ENCODE measurements around the gene PPA2. TPM values are rescaled to one million over a fixed set of nuclear protein-coding genes. Genes with fewer than 3 reads are reported as not detected.

Gene PPA2
- total RNA-seq, 3 donors from 2014 or later (not counting 1 experiment from before 2014, with no cell fraction given) = 41.6 to 50.6 (median 48.0) TPM

GRCh38 chr4:105350859-105351490 is 122.9 kb downstream of the PPA2 start:
- no peaks in the 10 kb centered on the region for H3K27me3 Mint-ChIP-seq (ENCODE audit: low read depth in 2 of 2)
- intact Hi-C loops (cut with micrococcal nuclease) = no loop called here
- H3K27ac ChIP-seq (ENCODE audit: low read length) = no peak overlapping the region
- H3K4me3 Mint-ChIP-seq = no peak overlapping the region
- DNase-seq (no peak), ATAC-seq (no peak)
- H3K9me3 Mint-ChIP-seq = no peaks in the 10 kb centered on the region
- H3K27me3 ChIP-seq (ENCODE audit: control insufficient read depth, insufficient read depth, low read length) = no peaks in the 10 kb centered on the region
- no peaks in the 10 kb centered on the region for H3K4me1 Mint-ChIP-seq
- H3K4me3 ChIP-seq (ENCODE audit: low read length) = no peak overlapping the region
- 100% methylated on average over 1 of the region's 1 CpG for WGBS (ENCODE audit: insufficient coverage)
- H3K36me3 ChIP-seq (ENCODE audit: control insufficient read depth, insufficient read depth, low read length) = no peaks in the 10 kb centered on the region
- no peaks in the 10 kb centered on the region for H3K36me3 Mint-ChIP-seq
- no peaks in the 10 kb centered on the region for H3K4me1 ChIP-seq (ENCODE audit: control insufficient read depth, insufficient read depth, low read length)
- no peak for TF ChIP-seq CTCF (IDR thresholded peaks at IDR 0.05)
- H3K9me3 ChIP-seq (ENCODE audit: control insufficient read depth, insufficient read depth, low read length) = no peaks in the 10 kb centered on the region
- H3K27ac Mint-ChIP-seq = no peak overlapping the region

GRCh38 chr4:105348719-105349118 is 125.1 kb downstream of the PPA2 start:
- Histone ChIP-seq H3K36me3 (ENCODE audit: control insufficient read depth, insufficient read depth, low read length) (no peaks in the 10 kb centered on the region), H3K4me3 (ENCODE audit: low read length) (no peak overlapping the region), H3K9me3 (ENCODE audit: control insufficient read depth, insufficient read depth, low read length) (no peaks in the 10 kb centered on the region), H3K27ac (ENCODE audit: low read length) (no peak overlapping the region), H3K4me1 (ENCODE audit: control insufficient read depth, insufficient read depth, low read length) (no peaks in the 10 kb centered on the region), H3K27me3 (ENCODE audit: control insufficient read depth, insufficient read depth, low read length) (no peaks in the 10 kb centered on the region)
- ATAC-seq (no peak), DNase-seq (no peak)
- no peak for TF ChIP-seq CTCF (IDR thresholded peaks at IDR 0.05)
- no peak overlapping the region for H3K4me3 Mint-ChIP-seq
- intact Hi-C loops (cut with micrococcal nuclease) = no loop called here
- H3K4me1 Mint-ChIP-seq = no peaks in the 10 kb centered on the region
- no peaks in the 10 kb centered on the region for H3K27me3 Mint-ChIP-seq (ENCODE audit: low read depth in 2 of 2)
- H3K36me3 Mint-ChIP-seq = no peaks in the 10 kb centered on the region
- H3K9me3 Mint-ChIP-seq = no peaks in the 10 kb centered on the region
- H3K27ac Mint-ChIP-seq = no peak overlapping the region
- WGBS (ENCODE audit: insufficient coverage) = 95% methylated on average over 1 of the region's 1 CpG

GRCh38 chr4:105346869-105347268 is 127.0 kb downstream of the PPA2 start:
- ATAC-seq (no peak), DNase-seq (no peak)
- Histone ChIP-seq H3K4me1 (ENCODE audit: control insufficient read depth, insufficient read depth, low read length) (no peaks in the 10 kb centered on the region), H3K36me3 (ENCODE audit: control insufficient read depth, insufficient read depth, low read length) (no peaks in the 10 kb centered on the region), H3K4me3 (ENCODE audit: low read length) (no peak overlapping the region), H3K9me3 (ENCODE audit: control insufficient read depth, insufficient read depth, low read length) (no peaks in the 10 kb centered on the region), H3K27ac (ENCODE audit: low read length) (no peak overlapping the region), H3K27me3 (ENCODE audit: control insufficient read depth, insufficient read depth, low read length) (no peaks in the 10 kb centered on the region)
- 100% methylated on average over 1 of the region's 2 CpGs for WGBS (ENCODE audit: insufficient coverage)
- H3K27ac Mint-ChIP-seq = no peak overlapping the region
- no peak overlapping the region for H3K4me3 Mint-ChIP-seq
- TF ChIP-seq CTCF (IDR thresholded peaks at IDR 0.05) = no peak
- H3K27me3 Mint-ChIP-seq (ENCODE audit: low read depth in 2 of 2) = no peaks in the 10 kb centered on the region
- intact Hi-C loops (cut with micrococcal nuclease) = no loop called here
- H3K9me3 Mint-ChIP-seq = no peaks in the 10 kb centered on the region
- no peaks in the 10 kb centered on the region for H3K36me3 Mint-ChIP-seq
- H3K4me1 Mint-ChIP-seq = no peaks in the 10 kb centered on the region

GRCh38 chr4:105345838-105346237 is 128.0 kb downstream of the PPA2 start:
- H3K36me3 ChIP-seq (ENCODE audit: control insufficient read depth, insufficient read depth, low read length) = no peaks in the 10 kb centered on the region
- DNase-seq = no peak
- no peak for TF ChIP-seq CTCF (IDR thresholded peaks at IDR 0.05)
- no peaks in the 10 kb centered on the region for H3K4me1 ChIP-seq (ENCODE audit: control insufficient read depth, insufficient read depth, low read length)
- Mint-ChIP-seq H3K27me3 (ENCODE audit: low read depth in 2 of 2) (no peaks in the 10 kb centered on the region), H3K27ac (no peak overlapping the region), H3K4me3 (no peak overlapping the region), H3K36me3 (no peaks in the 10 kb centered on the region), H3K4me1 (no peaks in the 10 kb centered on the region), H3K9me3 (no peaks in the 10 kb centered on the region)
- WGBS (ENCODE audit: insufficient coverage) = no CpG with 5 or more reads among the region's 2 CpGs
- H3K27me3 ChIP-seq (ENCODE audit: control insufficient read depth, insufficient read depth, low read length) = no peaks in the 10 kb centered on the region
- ATAC-seq = no peak
- no peak overlapping the region for H3K27ac ChIP-seq (ENCODE audit: low read length)
- no peak overlapping the region for H3K4me3 ChIP-seq (ENCODE audit: low read length)
- H3K9me3 ChIP-seq (ENCODE audit: control insufficient read depth, insufficient read depth, low read length) = no peaks in the 10 kb centered on the region
- intact Hi-C loops (cut with micrococcal nuclease) = no loop called here

Measured in natural killer cell (primary cell).